ENCODE measurements around the gene ALKBH2. TPM values are rescaled to one million over a fixed set of nuclear protein-coding genes. Genes with fewer than 3 reads are reported as not detected.

ALKBH2 gene
- total RNA-seq, 1 experiment from 2014 or later, result 41.4 TPM

- Histone ChIP-seq H3K4me3 (ENCODE audit: low read depth, low read length) (no peak overlapping the region), H3K27me3 (replicated peaks; ENCODE audit: control insufficient read depth, insufficient read depth, low read length) (no peaks in the 10 kb centered on the region), H3K9me3 (no peaks in the 10 kb centered on the region), H3K4me1 (peaks cover 9% of the 10 kb centered on the region; the same call in 1 of the 2 replicates), H3K36me3 (ENCODE audit: control insufficient read depth, insufficient read depth, low read length) (no peaks in the 10 kb centered on the region)
- no peaks in the 10 kb centered on the region for H3K27me3 Mint-ChIP-seq (ENCODE audit: insufficient read depth, unreplicated experiment)
- TF ChIP-seq, protein P1, sequence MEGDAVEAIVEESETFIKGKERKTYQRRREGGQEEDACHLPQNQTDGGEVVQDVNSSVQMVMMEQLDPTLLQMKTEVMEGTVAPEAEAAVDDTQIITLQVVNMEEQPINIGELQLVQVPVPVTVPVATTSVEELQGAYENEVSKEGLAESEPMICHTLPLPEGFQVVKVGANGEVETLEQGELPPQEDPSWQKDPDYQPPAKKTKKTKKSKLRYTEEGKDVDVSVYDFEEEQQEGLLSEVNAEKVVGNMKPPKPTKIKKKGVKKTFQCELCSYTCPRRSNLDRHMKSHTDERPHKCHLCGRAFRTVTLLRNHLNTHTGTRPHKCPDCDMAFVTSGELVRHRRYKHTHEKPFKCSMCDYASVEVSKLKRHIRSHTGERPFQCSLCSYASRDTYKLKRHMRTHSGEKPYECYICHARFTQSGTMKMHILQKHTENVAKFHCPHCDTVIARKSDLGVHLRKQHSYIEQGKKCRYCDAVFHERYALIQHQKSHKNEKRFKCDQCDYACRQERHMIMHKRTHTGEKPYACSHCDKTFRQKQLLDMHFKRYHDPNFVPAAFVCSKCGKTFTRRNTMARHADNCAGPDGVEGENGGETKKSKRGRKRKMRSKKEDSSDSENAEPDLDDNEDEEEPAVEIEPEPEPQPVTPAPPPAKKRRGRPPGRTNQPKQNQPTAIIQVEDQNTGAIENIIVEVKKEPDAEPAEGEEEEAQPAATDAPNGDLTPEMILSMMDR (IDR thresholded peaks at IDR 0.05; ENCODE audit: insufficient read depth in 1 of 2, low read depth in 1 of 2, low read length in 1 of 2, severe bottlenecking in 1 of 2, unreplicated experiment in 1 of 2), result no peak
- no peak overlapping the region for H3K27ac Mint-ChIP-seq (ENCODE audit: unreplicated experiment)
- ChIA-PET CTCF (interaction anchor here (1.0 kb wide), 1 partner anchor 140 kb away, joined by 3 read pairs; no protein-coding TSS in a partner anchor), POLR2A (no interaction called here)
- no peak for DNase-seq
- no TSS peak for BruUV-seq (replicated peaks)
- H3K4me3 Mint-ChIP-seq (ENCODE audit: unreplicated experiment), result no peak overlapping the region
- no peaks in the 10 kb centered on the region for H3K9me3 Mint-ChIP-seq (ENCODE audit: unreplicated experiment)
- H3K4me1 Mint-ChIP-seq (ENCODE audit: low read depth, unreplicated experiment), result peaks cover 6% of the 10 kb centered on the region
- intact Hi-C loops (cut with micrococcal nuclease; ENCODE audit: unreplicated experiment), result loop anchor here (10.0 kb wide), 3 partner anchors 80 to 270 kb away; no protein-coding TSS in a partner anchor
- H3K36me3 Mint-ChIP-seq (ENCODE audit: insufficient read depth, unreplicated experiment), result peaks cover 17% of the 10 kb centered on the region
Observed at GRCh38 chr12:109114644-109115043, 21.4 kb upstream of the ALKBH2 start.

DNA sequence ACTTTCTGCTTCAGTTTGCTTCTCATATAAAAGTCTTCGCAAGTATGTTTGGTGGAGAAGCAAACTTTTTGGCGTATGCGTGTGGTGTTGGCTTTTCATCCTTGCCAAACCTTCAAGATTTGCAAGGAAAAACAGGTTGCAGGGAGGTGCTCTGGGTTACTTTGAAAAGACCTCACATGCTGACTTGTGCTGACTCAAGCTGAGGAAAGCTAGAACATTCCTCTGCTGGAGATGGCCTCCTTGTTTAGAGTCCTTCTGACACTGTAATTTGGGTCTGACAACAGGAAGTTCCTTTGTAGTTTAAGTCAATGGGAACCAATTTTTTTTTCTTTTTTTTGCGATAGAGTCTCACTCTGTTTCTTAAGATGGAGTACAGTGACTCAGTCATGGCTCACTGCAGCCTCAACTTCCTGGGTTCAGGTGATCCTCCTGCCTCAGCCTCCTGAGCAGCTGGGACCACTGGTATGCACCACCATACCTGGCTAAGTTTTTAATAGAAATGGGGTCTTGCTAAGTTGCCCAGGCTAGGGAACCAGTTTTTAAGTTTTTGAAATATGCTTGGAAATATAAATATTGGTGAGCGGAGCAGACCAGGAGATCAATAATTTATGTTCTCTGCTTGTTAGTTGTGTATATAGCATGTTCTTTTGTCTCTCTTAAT, 20.5 kb upstream of the ALKBH2 start:
- POLR2A ChIA-PET, result no interaction called here
- DNase-seq, result no peak
- peaks cover 25% of the 10 kb centered on the region for H3K36me3 Mint-ChIP-seq (ENCODE audit: insufficient read depth, unreplicated experiment)
- CTCF ChIA-PET, result interaction anchor here (1.0 to 1.2 kb wide), 2 partner anchors 24 to 141 kb away, joined by 3 read pairs; no protein-coding TSS in a partner anchor
- no peaks in the 10 kb centered on the region for H3K9me3 Mint-ChIP-seq (ENCODE audit: unreplicated experiment)
- no TSS peak for BruUV-seq (replicated peaks)
- no peak overlapping the region for H3K27ac Mint-ChIP-seq (ENCODE audit: unreplicated experiment)
- intact Hi-C loops (cut with micrococcal nuclease; ENCODE audit: unreplicated experiment), result loop anchor here (10.0 kb wide), 3 partner anchors 81 to 271 kb away; no protein-coding TSS in a partner anchor
- no peaks in the 10 kb centered on the region for H3K36me3 ChIP-seq (ENCODE audit: control insufficient read depth, insufficient read depth, low read length)
- H3K4me1 ChIP-seq, result peaks cover 9% of the 10 kb centered on the region; the same call in 1 of the 2 replicates
- peaks cover 6% of the 10 kb centered on the region for H3K4me1 Mint-ChIP-seq (ENCODE audit: low read depth, unreplicated experiment)
- TF ChIP-seq, protein P1 (IDR thresholded peaks at IDR 0.05; ENCODE audit: insufficient read depth in 1 of 2, low read depth in 1 of 2, low read length in 1 of 2, severe bottlenecking in 1 of 2, unreplicated experiment in 1 of 2), result no peak
- H3K27me3 ChIP-seq (replicated peaks; ENCODE audit: control insufficient read depth, insufficient read depth, low read length), result no peaks in the 10 kb centered on the region
- no peak overlapping the region for H3K4me3 ChIP-seq (ENCODE audit: low read depth, low read length)
- H3K4me3 Mint-ChIP-seq (ENCODE audit: unreplicated experiment), result no peak overlapping the region
- H3K27me3 Mint-ChIP-seq (ENCODE audit: insufficient read depth, unreplicated experiment), result no peaks in the 10 kb centered on the region
- H3K9me3 ChIP-seq, result no peaks in the 10 kb centered on the region

DNA sequence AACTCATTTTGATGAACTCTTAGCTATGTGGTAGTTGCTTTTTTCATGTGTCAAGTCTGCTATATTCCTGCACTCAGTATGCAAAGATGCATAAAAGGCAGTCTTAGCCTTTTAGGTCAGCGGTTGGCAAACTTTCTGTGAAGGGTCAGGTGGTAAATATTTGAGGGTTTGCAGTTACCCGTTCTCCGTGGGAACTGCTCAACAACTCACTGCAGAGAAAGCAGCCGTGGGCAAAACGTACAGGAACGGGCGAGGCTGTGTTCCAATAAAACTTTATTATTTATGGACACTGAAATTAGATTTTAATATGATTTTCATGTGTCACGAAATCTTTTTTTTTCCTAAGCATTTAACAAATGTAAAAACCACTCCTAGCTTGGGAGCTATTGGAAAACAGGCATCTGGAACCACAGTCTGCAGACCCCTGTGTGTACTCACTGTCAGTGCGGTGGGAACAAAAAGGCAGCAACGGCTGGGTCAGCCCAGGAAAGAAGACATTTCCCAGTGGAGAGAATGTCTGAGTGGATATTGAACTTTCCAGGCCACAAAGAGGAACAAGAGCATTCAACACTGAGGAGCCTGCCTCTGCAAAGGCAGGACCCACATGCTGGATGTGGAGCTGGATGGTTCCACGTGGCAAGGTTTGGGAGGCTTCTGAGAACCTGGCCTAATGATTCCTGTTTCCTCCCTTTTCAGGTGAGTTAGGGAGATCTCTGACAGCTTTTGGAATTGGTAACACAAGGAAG, 19.6 kb upstream of the ALKBH2 start:
- Histone ChIP-seq H3K4me3 (ENCODE audit: low read depth, low read length) (no peak overlapping the region), H3K27me3 (replicated peaks; ENCODE audit: control insufficient read depth, insufficient read depth, low read length) (no peaks in the 10 kb centered on the region), H3K36me3 (ENCODE audit: control insufficient read depth, insufficient read depth, low read length) (no peaks in the 10 kb centered on the region), H3K9me3 (no peaks in the 10 kb centered on the region), H3K4me1 (peaks cover 9% of the 10 kb centered on the region; the same call in 1 of the 2 replicates)
- intact Hi-C loops (cut with micrococcal nuclease; ENCODE audit: unreplicated experiment), result loop anchor here (10.0 kb wide), 3 partner anchors 82 to 272 kb away; no protein-coding TSS in a partner anchor
- no peak for DNase-seq
- no TSS peak for BruUV-seq (replicated peaks)
- Mint-ChIP-seq H3K4me3 (ENCODE audit: unreplicated experiment) (no peak overlapping the region), H3K36me3 (ENCODE audit: insufficient read depth, unreplicated experiment) (peaks cover 34% of the 10 kb centered on the region), H3K27me3 (ENCODE audit: insufficient read depth, unreplicated experiment) (no peaks in the 10 kb centered on the region), H3K27ac (ENCODE audit: unreplicated experiment) (no peak overlapping the region), H3K4me1 (ENCODE audit: low read depth, unreplicated experiment) (peaks cover 6% of the 10 kb centered on the region), H3K9me3 (ENCODE audit: unreplicated experiment) (no peaks in the 10 kb centered on the region)
- TF ChIP-seq, protein P1 (IDR thresholded peaks at IDR 0.05; ENCODE audit: insufficient read depth in 1 of 2, low read depth in 1 of 2, low read length in 1 of 2, severe bottlenecking in 1 of 2, unreplicated experiment in 1 of 2), result no peak
- ChIA-PET CTCF (interaction anchor here (0.6 to 1.6 kb wide), 5 partner anchors 25 to 370 kb away, joined by 3 to 6 read pairs (median 3); no protein-coding TSS in a partner anchor), POLR2A (interaction anchor here (0.6 kb wide), 1 partner anchor 26 kb away, joined by 3 read pairs; no protein-coding TSS in a partner anchor)
